PC-3 (cell line): ENCODE data around the gene GPC5.

ENCODE experiments used
- CTCF ChIP-seq: fragments of 300-600 bp; sonication (generic); conservative IDR thresholded peaks from 2 replicates; pipeline ENCODE4 v1.5.1; 2017; ENCODE audit warnings: antibody characterized with exemption, low read depth, mild to moderate bottlenecking, low read length
- EZH2 ChIP-seq: fragments of 300-600 bp; sonication (generic); IDR thresholded peaks from one replicate; pipeline ENCODE4 v1.6.1; 2017; ENCODE audit warnings: antibody characterized with exemption, mild to moderate bottlenecking, low read length; ENCODE audit not compliant: unreplicated experiment

GRCh38 chr13:91349992-91350911 is 48.2 kb upstream of the GPC5 start:
- TF ChIP-seq CTCF = no peak
- no peak for TF ChIP-seq EZH2
